Stimulated activated CD8-positive, alpha-beta memory T cell treated with anti-CD3 and anti-CD28 coated beads, Interleukin-12 subunit alpha, Interleukin-12 subunit beta, amount 100 ng/mL, for 1 hour (primary cell): ENCODE data around the gene TECTB.
"Not testable (repeated sequence)": the region's sequence is repeated elsewhere in the genome, so short reads cannot be mapped to it uniquely, and the experiment has no call there.

Source experiments
- DNase-seq: peaks from one replicate; pipeline ENCODE4 v3.0.0-alpha.2; 2020; ENCODE audit warnings: low read depth

The TECTB gene

DNA sequence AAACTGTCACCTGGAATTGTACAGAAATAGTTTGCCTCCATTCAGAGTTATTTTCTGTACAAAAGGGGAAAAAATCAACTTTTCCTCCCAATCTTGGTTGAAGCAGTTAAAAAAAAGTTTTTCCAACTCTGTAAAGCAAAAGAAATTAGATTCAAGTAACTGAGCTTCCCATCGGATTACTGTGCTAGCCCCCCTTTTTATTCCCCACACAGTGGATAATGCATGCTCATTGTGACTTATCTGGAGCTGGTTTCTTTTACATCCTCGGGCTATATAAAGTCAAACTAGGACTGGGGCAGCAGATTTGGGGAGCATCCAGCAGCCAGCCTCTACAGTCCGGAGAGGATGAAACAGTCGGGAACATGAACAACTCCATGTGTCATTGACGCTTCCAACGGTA lies at the start of gene TECTB:
Gene TECTB (plus strand): TSS at position 301 of the 400 bp plus-strand sequence. CDS start 335 bp downstream, outside the sequence.
- no peak for DNase-seq

DNA sequence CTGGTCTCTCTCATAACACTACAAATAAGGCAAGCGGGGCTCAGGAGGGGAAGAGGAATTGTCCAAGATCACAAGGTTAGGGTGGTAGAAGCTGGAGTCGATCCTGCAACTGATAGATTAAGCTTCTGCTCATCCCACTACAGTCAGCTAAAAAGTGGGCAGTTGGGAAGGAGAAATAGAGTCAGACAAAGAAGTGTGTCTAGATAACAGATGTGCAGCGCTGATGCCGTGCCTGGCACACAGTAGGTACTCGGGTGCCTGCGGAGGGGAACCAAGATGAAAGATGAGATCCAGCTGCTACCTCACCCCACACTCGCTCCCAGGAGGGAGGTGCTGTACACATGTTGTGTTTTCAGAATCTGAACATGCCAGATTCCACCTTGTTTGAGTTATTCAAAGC lies 48.1 kb upstream of the TECTB start:
- DNase-seq, result no peak

DNA sequence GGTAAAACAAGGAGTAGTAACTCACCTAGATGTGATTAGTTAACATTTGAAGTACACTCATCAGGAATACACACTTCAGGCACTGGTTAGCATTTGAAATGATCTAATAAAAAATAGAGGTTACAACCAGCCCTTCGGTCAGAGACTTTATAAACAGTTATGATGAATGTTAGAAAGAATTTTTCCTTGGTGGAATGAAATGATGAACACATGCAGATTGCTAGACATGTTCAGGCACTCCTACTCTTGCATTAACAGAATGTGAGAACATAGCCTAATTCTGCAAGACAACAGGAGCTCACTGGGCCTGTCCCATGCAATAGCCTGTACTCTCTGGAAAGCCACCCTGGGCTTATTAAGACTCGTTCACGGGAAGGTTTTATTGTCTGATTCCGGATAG lies 47.3 kb upstream of the TECTB start:
- DNase-seq, result no peak

DNA sequence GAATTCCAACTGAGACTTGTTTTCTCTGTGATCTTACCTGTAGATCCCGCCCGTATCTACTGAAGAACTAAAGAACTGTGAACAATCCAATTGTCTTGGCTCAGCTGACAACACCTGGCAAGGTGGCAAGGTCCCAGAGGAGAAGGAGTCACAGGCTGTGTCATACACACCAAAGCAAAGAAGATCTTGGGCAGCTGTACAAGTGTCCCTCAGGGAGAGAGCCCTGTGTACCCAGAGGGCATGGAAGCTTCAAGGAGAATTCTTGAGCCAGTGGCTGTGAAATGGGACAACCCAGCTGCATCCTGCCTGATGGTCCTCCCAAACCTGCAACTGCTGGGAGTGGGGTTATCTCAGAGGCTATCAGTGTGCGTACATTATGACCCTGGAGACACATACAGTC lies 46.7 kb upstream of the TECTB start:
- no peak for DNase-seq

DNA sequence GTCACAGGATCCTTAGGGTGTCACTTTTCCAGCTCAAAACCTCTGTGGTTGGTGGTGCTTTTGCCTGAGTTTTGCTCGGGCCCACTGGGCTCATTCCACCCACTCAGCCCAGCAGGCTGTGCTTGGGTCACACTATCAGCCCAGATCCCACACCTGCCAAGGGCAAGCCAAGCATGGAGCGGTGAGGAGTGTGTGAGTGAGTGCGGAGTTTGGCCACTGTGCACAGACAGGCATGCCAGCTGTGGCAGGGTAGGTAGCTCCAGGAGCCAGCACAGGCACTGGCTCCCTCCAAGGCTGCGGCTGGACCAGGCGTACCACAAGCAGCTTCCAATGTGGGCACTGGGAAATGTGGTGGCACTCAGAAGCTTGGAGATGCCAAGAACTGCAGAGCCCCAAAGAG lies 43.9 kb upstream of the TECTB start:
- no peak for DNase-seq

DNA sequence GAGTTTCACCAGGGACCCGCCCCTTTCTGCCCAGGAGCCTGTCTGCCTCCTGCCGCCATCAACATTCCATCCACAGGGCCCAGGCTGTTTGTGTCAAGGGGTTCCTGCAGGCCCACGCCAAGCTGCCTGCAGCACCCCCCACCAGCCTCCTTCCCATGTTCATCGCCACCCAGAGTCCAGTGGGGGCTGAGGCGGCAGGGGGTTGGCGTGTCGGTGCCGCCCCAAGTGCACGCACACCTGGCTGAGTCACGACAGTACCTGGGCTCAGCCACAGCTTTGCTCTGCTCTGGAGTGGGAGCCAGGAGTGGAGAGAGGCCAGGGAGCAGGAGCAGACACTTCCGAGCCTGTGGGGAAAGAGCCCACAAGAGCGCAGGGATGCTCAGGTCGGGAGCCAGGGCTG lies 42.8 kb upstream of the TECTB start:
- no peak for DNase-seq

DNA sequence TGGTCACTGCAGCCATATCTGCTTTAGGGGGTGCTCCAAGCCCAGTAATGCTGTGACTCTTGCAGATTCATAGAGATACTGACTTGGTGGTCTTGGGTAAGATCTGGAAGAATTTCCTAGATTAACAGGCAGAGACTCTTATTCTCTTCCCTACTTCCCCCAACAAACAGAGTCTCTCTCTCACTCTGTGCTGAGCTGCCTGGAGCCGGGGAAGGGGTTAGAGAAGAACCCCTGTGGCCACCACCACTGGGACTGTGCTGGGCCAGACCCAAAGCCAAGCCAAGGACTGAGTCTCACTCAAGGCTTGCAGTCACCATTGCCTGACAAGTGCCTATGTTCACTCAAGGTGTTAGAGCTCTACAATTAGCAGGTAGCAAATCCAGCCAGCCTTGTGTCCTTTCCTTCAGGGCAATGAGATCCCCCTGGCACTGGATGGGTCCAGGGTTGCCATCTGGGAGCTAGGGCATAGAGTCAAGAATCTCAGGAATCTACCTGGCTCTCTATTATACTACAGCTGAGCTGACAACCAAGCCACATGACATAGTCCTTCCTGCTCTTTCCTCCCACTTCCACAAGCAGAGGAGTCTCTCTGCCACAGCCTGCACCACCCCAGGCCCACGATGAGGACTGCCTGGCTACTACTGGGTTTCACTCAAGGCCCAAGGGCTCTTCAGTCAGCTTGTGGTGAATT lies 41.4 kb upstream of the TECTB start:
- no peak for DNase-seq

DNA sequence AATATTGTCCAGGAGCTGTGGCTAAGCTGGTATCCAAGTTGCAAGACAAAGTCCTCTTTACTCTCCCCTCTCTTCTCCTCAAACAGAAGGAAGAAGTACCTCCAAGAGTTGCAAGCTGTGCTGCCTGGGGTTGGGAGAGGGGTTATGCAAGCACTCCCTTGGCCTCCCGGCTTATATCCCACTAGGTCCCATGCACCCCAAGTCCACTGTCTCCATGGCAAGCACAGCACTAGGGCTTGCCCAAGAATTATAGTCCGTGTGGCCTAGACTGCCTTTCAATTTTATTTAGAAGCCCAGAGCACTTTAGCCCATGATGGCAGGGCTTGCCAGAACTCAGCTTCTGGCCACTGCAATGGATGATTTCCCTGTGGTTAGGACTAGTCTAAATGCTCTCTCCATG lies 40.4 kb upstream of the TECTB start:
- DNase-seq, result no peak

DNA sequence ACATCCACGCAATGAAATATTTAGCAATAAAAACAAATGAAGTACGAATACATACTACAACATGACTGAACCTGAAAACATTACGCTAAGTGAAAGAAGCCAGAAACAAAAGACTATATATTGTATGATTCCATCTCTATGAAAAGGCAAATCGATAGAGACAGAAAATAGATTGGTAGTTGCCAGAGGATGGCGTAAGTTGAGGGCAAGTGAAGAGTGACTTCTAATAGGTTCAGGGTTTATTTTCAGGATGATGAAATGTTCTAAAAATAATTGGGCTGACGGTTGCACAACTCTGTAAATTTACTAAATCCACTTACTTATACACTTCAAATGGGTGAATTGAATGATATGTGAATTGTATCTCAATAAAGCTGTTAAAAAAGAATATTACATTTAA lies 39.5 kb upstream of the TECTB start:
- no peak for DNase-seq

DNA sequence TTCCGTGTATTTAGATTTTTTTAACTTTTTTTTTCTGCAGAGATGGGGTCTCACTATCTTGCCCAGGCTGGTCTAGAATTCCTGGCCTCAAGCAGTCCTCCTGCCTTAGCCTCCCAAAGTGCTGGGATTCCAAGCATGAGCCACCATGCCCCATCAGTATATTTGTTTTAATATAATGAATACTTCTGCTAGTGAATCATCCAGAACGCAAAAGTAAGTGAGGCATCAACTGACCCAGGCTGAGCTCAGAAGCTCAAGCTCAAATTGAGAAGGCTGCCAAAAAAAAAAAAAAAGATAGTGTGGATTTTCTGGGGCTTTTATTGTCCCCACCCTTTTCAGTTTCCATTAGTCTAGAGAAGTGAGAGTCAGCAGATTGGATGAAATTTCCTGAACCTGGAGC lies 39.0 kb upstream of the TECTB start:
- no peak for DNase-seq

DNA sequence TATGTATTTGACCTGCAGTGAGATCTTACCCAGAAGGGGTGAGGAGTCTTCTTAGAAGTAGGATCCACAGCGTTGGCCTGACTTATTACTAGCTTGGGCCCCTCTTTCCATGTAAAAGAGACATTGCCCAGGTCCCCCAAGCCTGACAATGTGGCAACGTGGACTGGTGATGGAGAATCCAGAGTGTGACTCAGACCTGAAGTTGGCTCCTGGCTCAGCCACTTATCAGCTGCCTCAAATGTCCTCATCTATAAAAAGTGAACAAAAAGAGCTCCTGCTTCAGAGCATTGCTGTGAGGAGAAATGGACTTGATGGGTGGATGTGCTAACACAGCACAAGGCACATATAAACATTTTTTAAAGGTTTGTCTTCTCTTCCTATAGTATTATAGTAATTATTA lies 35.4 kb upstream of the TECTB start:
- DNase-seq, result no peak

DNA sequence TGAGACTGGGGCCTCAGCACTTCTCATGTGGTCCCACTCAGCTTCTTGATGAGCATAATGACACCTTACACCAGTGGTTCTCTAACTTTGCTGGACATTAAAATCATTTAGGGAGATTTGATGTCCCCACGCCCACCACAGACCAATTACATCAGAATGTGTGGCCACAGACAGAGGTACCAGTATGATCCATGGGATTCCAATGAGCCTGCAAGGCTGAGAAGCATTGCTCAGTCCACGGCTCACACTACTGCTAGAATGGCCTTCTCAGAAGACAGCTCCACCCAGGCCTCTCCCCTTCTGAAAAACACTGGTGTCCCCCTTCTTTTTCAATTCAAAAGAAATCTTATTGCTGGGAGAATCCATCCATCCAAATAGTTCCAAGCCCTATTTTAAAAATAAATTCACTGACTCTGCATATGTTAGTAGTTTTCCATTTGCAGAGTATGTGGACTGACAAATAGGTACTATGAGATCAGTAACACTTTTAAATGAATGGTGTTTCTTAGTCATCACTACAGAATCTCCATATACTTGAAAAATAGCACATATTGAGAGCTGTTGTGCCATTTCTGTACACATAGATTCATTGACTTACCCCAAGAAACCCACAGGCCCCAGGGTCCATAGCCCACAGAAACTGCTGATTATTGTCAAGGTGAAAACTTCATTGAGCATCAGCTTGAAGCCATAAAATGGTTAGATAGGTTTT lies 34.5 kb upstream of the TECTB start:
- no peak for DNase-seq

DNA sequence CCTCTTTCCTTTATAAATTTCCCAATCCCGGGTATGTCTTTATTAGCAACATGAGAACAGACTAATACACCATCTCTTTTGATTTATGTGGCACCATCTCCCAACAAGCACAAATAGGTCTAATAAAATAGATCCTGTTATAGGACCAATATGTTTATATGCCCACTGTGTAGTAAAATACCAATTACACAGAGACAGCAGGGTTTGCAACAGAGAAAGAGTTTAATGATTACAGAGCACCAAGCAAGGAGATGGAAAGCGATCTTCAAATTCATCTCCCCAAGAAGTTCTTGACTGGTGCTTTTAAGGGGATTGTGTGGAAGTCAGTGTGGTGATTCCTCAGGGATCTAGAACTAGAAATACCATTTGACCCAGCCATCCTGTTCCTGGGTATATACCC lies 33.5 kb upstream of the TECTB start:
- no peak for DNase-seq

DNA sequence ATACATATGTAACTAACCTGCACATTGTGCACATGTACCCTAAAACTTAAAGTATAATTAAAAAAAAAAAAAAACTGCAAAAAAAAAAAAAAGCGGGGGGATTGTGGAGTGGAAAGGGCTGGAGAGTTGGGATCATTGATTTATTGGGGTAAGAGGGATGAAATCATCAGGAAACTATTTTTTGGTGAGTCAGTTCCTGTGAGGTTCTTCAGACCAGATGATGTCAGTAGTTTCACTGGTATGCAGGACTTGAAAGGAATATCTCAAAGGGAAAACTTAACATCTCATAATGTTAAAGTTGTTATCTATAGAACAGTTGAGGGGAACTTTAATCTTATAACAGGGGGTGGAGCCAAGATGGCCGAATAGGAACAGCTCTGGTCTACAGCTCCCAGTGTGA lies 32.6 kb upstream of the TECTB start:
- DNase-seq, result no peak

DNA sequence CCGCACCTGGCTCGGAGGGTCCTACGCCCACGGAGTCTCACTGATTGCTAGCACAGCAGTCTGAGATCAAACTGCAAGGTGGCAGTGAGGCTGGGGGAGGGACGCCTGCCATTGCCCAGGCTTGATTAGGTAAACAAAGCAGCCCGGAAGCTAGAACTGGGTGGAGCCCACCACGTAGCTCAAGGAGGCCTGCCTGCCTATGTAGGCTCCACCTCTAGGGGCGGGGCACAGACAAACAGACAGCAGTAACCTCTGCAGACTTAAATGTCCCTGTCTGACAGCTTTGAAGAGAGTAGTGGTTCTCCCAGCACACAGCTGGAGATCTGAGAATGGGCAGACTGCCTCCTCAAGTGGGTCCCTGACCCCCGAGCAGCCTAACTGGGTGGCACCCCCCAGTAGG lies 32.0 kb upstream of the TECTB start:
- DNase-seq, result not testable (repeated sequence)

DNA sequence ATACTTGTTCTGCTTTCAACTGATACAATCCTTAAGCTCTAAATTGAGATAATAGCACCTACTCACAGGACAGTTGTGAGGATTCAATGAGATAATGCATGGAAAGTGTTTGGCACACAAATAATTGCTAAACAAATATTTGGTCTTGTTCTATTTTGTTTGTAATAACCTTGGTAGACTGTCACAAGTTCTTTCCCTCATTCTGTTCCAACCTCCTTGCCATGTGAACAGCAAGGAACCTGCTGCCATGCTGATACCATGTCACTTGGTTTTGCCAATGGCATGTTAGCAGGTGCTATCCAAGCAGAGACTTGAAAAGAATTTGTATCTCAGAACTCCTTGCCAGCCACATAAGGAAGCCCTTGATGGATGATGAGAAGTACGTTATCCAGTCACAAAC lies 24.8 kb upstream of the TECTB start:
- no peak for DNase-seq

DNA sequence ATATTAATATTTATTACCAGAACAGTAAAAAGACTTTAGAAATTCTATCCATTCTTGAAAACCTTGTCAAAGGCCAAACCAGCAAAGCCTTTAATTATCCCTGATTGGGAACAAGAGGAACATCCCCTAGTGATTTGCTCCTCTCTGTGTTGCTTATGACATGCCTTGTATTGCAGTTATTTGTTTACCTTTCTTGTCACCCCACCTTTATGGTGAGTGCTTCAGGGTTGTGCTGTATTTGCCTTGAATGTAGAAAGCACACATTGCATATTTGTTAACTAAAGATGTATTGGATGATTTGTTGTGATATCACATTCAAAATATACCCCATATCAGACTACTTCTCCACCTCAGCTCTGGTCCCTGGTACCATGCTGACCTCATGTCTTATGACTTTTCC lies 23.5 kb upstream of the TECTB start:
- no peak for DNase-seq

DNA sequence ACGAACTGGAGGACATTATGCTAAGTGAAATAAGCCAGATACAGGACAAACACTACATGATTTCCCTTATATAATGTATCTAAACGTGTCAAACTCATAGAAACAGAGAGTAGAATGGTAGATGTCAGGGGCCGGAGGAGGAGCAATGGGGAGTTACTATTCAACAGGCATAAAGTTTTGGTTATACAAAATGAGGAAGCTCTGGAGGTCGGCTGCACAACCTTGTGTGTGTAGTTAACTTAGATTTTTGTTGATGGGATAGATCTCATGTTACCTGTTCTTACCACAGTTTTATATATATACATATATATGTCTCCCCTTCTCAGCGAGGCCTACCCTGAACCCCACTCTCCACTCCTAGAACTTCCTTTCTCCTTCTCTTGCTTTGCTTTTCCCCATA lies 22.4 kb upstream of the TECTB start:
- DNase-seq, result no peak

DNA sequence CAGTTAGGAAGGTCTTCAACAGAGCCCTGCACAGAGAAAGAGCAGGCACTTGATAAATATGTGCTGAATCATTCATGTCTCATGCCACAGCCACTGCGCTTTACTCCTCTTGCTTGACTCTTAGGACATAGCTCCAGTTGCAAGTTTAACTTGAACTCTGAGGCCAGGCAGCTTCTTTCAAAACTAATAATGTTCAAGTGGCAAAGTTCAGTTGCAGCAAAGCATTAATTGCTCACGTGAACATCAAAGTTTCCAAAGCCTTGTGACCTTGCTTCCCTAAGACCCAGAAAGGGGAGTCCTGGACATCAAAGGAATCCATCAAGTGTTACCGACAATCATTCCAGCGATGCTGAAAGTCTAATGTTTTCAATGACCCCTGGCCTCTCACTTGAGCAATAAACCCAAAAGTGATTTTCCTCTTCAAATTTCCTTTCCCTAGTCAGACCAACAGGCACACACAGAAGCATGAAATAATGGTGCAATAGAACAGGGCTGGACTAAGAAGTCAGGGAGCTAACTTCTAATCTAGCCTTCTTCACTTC lies 21.8 kb upstream of the TECTB start:
- DNase-seq, result no peak

DNA sequence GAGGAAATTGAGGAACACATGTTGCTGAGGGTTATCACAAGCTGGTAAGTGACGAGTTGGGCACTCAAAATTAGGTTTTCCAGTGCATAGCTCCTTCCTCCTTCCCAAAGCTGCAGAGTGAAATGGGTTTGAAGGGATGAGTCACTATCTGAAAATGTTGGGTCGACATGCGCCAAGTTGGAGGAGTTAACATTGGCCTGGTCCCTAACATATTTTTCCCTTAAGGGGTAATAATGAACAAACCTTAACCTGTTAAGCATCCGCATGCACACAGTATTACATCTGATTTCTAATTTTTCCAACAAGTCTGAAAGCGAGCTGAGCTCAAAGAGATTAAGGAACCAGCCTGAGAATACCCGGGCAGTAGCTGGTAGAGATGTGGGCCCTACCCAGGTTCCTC lies 20.7 kb upstream of the TECTB start:
- no peak for DNase-seq

DNA sequence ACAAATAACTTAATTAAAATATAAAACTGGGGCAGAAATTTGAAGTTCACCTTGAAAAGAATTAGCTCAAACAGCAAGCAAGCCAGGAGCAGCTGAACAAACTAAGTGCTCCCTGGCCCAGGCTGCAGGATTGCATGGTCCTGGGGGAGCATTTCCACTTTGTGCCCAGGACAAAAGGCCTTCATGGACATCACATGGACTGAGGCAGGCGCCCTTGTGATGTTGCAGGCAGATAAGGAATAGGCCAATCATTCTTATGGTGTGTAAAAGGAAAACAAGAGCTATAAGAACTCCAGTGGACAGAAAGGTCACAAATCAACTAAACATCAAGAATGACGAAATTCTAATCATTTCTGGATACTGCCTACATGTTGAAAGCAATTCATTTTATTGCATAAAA lies 17.5 kb upstream of the TECTB start:
- DNase-seq, result no peak

DNA sequence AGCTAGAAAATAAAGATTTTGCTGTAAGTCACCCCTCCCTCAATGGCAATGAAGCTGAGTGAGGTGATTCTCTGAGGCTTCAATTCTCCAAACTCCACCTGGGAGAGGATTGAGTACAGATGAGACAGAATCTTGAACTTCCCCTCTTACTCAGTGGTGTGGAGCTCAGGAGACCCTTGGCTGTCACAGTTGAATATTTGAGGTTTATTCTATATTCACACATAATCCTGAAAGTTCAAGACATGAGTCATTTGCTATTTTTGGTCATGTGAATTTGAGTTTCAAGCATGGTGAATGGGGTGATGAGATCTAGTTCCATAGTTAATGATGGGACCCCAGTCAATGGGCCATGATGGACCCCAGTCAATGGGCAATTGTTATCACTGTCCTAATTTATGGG lies 13.9 kb upstream of the TECTB start:
- no peak for DNase-seq

DNA sequence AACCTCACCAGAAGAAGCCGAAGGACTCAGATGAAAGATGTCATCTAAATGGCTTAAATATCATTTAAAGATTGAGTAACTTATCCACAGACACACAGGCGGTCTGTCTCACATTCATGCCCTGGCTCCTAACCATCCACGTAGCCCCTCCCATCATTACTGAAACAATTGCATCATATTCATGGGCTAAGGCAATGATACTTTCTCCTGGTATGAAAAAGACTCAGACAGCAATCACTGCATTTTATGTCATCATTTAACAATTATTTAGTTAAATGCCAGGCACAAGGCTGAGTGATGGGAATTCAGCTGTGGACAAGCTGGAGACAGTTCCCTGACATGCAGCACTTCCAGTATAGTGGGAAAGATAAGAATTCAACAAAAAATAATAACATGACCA lies 11.2 kb upstream of the TECTB start:
- DNase-seq, result no peak

DNA sequence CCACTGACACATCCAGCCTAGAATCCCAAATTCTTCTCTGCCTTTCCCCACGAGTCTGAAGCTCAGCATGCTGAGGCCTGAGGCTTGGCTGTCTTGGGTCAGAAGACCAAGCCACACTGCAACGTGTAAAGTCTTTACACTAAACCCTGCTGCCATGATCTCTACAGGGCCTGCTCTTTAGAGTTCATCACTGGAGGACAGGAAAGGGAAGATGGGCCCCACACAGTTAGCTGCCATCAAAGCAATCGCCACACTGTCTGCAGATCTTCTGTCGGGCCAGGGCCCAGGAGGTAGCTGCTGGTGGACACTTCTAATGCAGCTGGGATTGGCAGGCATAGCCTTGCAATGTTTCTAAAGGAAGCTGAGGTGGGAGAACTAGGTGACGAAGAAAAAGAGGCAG lies 8.4 kb upstream of the TECTB start:
- DNase-seq, result no peak
